NCI-H82 (cell line): ENCODE results near the gene ITPKB.
"Not testable (repeated sequence)": the region's sequence is repeated elsewhere in the genome, so short reads cannot be mapped to it uniquely, and the experiment has no call there.

Experiments
- DNase-seq: peaks from one replicate; lab custom pipeline; 2025; lab: John Stamatoyannopoulos, UW

The ITPKB gene

GRCh38 chr1:226651041-226651731 lies 87.9 kb downstream of the ITPKB start:
- DNase-seq, result no peak

DNA sequence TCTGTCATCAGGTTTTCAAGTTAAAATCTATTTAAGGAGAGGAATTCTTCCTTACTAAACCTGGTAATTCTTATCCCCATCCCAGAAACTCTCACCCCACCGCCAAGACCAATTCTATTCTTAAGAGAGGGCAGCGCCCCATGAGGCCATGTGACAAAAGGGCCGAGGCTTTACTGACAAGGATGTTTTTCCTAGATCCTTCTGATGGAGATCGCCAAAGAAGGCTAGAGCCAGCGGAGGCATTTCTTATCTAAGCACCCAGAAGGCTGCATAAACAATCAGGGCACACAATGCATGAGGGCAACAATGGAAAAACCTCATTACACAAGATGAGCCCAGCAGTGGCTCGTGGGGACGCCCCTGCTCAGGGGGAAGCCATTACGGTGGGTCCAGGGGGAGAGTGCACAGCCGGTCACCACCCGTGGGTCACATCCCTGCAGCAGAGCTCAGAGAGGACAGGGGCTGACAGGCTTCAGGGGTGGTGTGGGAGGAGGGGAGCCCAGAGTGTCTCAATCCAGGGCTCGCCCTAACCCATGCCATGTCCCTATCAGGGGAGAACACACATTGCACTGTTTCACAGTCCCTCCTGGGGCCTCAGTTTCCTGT lies 88.7 kb downstream of the ITPKB start:
- no peak for DNase-seq

DNA sequence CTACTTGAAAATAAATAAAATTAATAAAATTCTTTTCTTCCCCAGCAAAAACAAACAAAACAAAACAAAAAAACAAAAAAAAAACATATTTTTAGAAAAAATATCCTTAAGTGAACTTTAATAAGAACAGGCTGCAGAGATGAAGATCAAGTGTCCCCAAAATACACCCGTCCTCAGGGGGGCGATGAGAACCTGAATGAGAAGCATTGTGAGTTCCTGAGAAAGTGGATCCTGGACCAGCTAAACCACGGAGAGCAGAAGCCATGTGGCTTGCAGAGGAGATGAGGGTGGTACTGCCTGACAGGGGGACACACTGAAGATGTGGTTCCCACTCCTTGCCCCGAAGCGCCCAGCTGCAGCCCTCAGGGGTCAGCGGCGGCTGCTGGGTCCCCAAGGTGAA lies 89.3 kb downstream of the ITPKB start:
- peak; percentile 71 for DNase-seq

- no peak for DNase-seq
Measured at GRCh38 chr1:226649244-226649643, 89.8 kb downstream of the ITPKB start.

- no peak for DNase-seq
Measured at GRCh38 chr1:226648421-226648820, 90.7 kb downstream of the ITPKB start.

- no peak for DNase-seq
Measured at GRCh38 chr1:226647719-226648118, 91.4 kb downstream of the ITPKB start.

DNA sequence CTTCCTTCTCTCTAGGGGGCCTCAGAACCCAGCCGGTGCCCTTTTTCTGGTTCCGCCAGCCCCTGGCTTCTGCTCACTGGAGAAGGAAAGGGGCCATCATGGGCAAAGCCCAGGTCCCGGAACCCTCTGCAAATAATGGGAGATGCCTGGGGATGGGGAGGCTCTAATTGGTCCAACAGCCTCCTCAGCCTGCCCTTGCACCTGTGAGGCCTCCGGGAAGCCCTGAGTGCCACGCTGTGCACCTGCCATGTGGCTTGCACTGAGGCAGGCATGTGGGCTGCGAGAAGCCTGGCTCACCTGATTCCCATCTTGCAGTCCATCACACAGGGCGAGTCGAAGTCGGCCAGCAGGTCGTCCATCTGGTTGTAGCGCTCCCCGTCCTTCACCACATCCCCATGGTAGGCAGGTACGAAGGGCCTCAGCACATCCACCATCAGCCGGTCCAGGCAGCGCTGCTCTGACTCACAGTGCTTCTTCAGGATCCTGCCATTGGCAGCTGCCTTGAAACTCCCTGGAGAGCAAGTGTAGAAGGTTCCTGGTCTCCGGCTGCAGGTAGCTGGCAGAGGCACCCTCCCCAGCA lies 92.1 kb downstream of the ITPKB start:
- DNase-seq, result no peak

DNA sequence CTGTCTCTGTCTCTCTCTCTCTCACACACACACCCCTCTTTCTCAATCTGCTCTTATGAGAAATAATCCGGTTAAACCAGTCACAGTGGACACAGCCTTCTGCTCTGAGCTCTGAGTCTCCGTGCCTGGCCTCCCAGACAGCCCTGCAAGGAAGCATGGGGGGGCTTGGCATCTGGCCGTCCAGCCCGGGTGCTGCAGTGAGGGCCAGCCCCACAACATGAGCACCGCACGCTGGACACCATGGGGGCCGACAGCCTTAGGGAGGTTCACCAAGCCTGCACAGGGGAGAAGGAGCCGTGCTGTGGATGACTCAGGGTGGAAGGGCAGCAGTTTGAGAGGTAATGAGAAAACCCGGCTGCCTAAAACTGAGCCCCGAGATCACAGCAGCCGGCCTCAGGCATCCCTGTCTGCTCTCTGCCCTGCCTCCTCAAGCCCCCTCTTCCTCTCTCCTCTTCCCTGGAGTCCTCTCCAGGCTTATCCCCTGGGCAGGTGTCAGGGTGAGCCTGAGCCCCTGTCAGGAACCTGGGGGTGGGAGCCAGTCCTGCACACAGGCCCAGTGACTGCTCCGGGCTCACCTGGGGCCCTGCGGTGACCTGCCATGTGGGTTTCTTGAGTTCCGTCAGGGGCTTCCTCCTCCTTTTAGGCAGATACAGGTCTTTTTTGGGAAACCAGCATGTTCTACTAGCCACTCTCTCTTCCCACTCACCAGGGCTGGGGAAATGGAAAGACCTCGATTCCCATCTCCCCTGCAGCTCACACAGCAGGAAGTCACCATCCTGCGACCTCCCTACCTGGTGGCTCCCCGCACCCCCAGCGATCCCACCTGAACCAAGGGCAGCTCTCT lies 92.8 kb downstream of the ITPKB start:
- peak; percentile 96 for DNase-seq

DNA sequence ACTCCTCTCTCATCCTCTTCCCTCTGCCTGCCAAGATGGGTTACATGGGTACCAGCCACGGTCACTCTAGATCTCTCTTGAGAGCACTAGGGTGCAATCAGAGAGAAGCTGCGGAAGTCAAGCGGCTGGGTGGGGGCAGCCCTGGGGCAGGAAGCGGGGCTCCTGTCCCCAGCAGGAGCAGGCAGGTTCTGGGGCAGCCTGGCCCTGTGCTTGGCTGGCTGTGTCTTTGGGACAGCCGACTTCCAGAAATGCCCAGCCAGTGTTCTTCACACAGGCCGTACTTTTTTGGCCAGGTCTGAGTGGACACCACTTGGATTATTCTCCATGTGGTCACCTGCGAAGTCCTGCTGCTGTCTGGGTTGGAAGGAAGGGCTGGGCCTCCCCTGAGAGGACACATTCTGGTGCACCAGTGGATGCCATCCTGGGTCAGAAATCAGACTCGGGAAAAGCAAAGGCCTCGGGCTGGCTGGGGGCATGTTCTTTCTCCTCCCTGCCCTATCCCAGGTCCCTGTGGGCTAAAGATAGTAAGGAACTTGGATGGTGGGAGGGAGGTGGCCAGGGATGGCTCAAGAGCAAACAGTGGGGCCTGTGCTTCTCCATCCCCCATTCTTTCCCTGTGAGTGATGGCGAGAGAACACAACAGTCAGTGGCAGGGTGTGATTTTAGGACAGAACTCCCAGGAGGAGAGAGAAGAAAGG lies 93.7 kb downstream of the ITPKB start:
- DNase-seq, result no peak

- no peak for DNase-seq
Measured at GRCh38 chr1:226644541-226645176, 94.4 kb downstream of the ITPKB start.

- no peak for DNase-seq
Measured at GRCh38 chr1:226643611-226644540, 95.2 kb downstream of the ITPKB start.

- peak; percentile 23 for DNase-seq
Measured at GRCh38 chr1:226643177-226643576, 95.9 kb downstream of the ITPKB start.

DNA sequence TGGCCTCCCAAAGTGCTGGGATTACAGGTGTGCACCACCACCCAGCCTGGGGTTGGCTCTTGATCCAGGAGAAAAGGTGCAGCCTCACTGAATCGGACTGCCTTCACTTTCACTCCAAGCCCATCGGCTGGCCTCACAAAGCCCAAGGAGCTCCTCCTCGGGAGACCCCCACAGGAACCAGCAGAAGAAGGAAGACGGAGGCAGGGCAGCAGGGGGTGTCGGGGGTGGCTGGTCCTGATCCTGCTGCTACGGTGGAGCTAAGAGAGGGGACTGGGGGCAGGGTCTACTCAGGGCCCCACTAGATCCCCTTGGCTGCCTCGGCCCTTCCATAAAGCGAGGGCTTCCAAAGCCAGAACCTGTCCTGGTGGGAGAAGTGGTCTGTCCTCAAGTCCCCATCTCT lies 96.7 kb downstream of the ITPKB start:
- DNase-seq, result no peak

DNA sequence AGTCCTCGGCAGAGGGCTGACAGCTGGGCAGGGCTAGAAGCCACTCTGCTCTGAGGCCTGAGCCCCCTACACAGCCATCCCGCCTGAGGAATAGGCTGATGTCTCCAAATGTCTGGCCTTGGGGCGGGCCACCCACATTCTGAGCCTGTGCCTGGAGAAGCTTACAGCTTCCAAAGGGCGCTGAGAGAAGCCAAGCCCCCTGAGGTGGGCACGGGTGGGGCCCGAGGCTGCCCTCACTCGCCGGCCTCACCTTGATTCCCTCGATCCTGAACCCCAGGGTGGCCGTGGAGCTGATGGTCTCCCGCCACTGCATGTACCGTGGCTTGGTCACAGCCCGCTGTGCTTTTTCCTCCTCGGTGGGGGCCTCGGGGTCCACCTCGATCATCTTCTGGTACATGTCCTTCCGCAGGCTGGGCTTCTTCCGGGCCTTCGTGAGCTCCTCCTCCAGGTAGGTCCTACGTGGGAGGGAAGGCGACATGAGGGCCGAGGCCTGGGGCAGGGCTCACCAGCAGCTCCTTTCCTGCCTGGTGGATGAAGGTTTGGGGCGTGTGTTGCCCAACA lies 97.3 kb downstream of the ITPKB start:
- DNase-seq, result no peak

DNA sequence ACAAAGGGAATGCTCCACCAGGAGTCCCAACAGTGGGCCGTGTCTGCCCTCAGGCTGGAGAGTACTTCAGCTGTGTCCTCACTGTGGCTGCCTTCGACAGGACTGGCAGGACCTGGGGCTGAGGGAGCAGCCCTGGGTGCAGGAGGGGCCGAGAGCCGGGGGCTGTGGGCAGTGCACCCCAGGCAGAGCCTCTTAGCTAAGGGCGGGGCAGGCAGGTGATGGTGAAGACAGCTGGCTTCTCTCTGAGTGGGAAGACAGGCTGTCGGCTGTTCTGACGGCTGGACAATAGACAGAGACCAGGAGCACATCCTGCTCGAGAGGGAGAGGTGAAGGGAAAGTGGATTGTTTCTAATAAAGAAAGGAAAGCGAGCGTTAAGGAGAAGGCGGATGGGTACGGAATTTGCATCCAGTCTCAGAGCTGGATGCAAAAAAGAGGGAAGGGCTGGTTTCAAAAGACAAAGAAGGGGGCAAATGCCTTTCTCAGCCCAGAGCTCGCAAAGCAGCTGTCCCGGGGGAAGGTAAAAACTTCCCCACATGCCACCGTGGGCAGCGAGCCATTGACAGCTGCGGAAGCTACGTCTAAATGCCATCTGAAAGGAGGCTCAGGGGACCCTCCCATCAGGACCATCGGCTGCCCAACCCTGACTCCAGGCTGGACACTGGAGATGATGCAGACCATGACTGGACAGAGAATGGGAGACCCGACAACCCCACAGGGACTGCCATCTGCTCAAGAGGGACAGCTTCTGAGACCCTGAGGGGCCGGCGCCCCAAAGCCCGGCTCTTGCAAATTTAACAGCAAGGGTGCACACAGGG lies 98.6 kb downstream of the ITPKB start:
- DNase-seq, result peak; percentile 46

DNA sequence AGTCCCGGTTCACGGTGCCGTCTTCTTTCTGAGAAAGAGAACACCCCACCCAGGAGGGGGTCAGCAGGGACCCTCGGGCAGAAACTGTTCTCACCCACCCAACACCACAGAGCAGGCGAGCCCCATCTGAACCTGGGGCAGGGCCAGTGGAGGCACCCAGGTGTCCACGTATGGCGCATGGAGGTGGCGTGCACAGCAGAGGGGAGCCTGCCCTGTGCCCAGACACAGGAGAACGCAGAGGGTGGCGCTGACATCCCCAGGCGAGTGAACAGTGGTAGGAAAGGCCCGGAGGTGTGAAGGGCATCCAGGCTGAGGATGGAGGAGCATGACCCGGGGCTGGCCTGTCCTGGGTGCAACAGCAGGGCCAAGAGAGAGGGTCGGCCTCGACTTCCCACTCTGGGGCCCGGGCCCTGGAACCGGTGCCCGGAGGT lies 99.4 kb downstream of the ITPKB start:
- no peak for DNase-seq

DNA sequence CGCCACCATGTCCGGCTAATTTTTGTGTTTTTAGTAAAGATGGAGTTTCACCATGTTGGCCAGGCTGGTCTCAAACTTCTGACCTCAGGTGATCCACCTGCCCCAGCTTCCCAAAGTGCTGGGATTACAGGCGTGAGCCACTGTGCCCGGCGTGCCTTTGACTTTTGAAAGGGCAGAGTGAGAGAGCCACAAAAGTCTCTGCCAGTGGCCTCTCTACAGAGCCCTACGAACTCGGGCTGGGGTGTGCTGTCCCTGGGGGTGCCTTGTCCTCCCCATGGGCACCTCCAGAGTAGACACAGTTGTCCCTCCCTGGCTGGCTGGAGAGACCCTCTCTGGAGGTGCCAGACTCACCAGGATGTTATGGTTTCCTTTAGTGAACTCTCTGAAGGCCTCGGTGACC lies 99.9 kb downstream of the ITPKB start:
- not testable (repeated sequence) for DNase-seq

DNA sequence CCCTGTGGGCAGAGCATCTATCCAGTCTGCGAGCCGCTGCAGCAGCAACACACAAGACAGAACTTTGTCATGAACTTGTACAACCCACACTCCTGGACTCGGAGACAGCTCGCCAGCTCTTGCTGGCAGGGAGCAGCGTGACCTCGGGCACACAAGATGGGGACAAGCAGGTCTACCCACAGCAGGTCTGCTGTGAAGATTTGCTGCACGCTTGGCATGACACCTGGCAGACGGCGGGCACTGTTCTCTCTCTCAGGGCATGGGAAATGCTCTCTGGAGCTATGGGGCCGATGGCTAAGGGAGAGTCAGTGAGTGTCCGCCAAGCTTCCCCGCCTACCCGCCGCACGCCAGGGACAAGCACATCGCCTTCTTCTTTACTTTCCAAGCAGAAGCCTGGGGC lies 100.5 kb downstream of the ITPKB start:
- no peak for DNase-seq

- peak; percentile 44 for DNase-seq
Measured at GRCh38 chr1:226638001-226638601, 101.0 kb downstream of the ITPKB start.
